HepG2 (cell line): ENCODE measurements around the gene LGR6. TPM values are rescaled to one million over a fixed set of nuclear protein-coding genes. Genes with fewer than 3 reads are reported as not detected.

Source experiments
- ATAC-seq: fragments of 200-7000 bp; cut with Tn5 transposase; 3 replicates; pipeline ENCODE4 v1.9.1; 2020; ENCODE audit warnings: mild to moderate bottlenecking, moderate library complexity
- BruUV-seq: library from RNA; stranded (reverse); fragments of 400-500 nt; replicated peaks from 2 replicates; lab custom pipeline; 2021; lab: Mats Ljungman, UMichigan
- CTCF ChIA-PET: fragments of 300-600 bp; formaldehyde crosslinking; extraction: SDS; loops from one replicate; lab custom pipeline; 2021; ENCODE audit warnings: low total read pairs, inconsistent platforms, low intra/inter-chr PET ratio; lab: Yijun Ruan, JAX
- POLR2A ChIA-PET: fragments of 350-600 bp; sonication (Branson Sonifier 250); formaldehyde crosslinking; loops from one replicate; lab custom pipeline; 2020; ENCODE audit warnings: antibody characterized with exemption, inconsistent platforms; lab: Yijun Ruan, JAX
- DNase-seq: peaks from one replicate; pipeline ENCODE4 v3.0.0-alpha.2; 2015; ENCODE audit warnings: low spot score
- FAIRE-seq: peaks from 3 replicates; lab custom pipeline; 2011; peaks lifted over from hg19 to GRCh38; lab: Jason Lieb, UNC
- H2AFZ ChIP-seq: one replicate; pipeline ENCODE4 v1.6.1; 2011; ENCODE audit warnings: low read length, inconsistent platforms
- H3K27ac ChIP-seq: fragments of 300-600 bp; 3 replicates; pipeline ENCODE4 v1.8.0; 2011; ENCODE audit warnings: mixed run types, mild to moderate bottlenecking, mixed read lengths, low read length, inconsistent platforms; ENCODE audit not compliant: insufficient read depth; ENCODE audit errors: extremely low read length
- H3K27me3 ChIP-seq, 2 experiments: fragments of 200-600 bp in 1 of 2; 2 replicates in 1 of 2; 3 replicates in 1 of 2; pipeline versions ENCODE4 v1.6.0 to v1.8.0; 2011; ENCODE audit warnings: low read length in 2 of 2, mild to moderate bottlenecking in 2 of 2, moderate library complexity in 2 of 2, inconsistent platforms in 1 of 2; ENCODE audit not compliant: insufficient read depth in 2 of 2, control insufficient read depth in 1 of 2
- H3K36me3 ChIP-seq, 2 experiments: fragments of 200-600 bp in 1 of 2; replicated peaks in 1 of 2; 2 replicates in 1 of 2; 3 replicates in 1 of 2; pipeline versions ENCODE4 v1.5.1 to v1.8.0; 2011; ENCODE audit warnings: low read length in 2 of 2, inconsistent platforms in 1 of 2; ENCODE audit not compliant: insufficient read depth in 2 of 2, control insufficient read depth in 1 of 2
- H3K4me1 ChIP-seq: 2 replicates; pipeline ENCODE4 v1.5.1; 2012; ENCODE audit warnings: low read length, inconsistent platforms; ENCODE audit not compliant: insufficient read depth
- H3K4me2 ChIP-seq: 2 replicates; pipeline ENCODE4 v1.6.0; 2011; ENCODE audit warnings: low read depth, low read length, inconsistent platforms
- H3K4me3 ChIP-seq, 3 experiments: fragments of 200-600 bp in 1 of 3; sonication (generic), shearing (Covaris generic) in 1 of 3; replicated peaks in 1 of 3; 2 replicates each; pipeline ENCODE4 v1.5.1; 2011 to 2016; ENCODE audit warnings: low read length in 3 of 3, inconsistent platforms in 2 of 3, low read depth in 2 of 3, mild to moderate bottlenecking in 2 of 3, control low read depth in 1 of 3, mixed read lengths in 1 of 3; ENCODE audit not compliant: insufficient read depth in 1 of 3
- H3K79me2 ChIP-seq: one replicate; pipeline ENCODE4 v1.6.1; 2011; ENCODE audit warnings: low read length, inconsistent platforms; ENCODE audit not compliant: insufficient read depth
- H3K9ac ChIP-seq: 2 replicates; pipeline ENCODE4 v1.6.0; 2011; ENCODE audit warnings: mild to moderate bottlenecking, low read depth, low read length, inconsistent platforms; ENCODE audit not compliant: insufficient read depth
- H3K9me3 ChIP-seq: 2 replicates; pipeline ENCODE4 v1.5.1; 2012; ENCODE audit warnings: mild to moderate bottlenecking, low read length
- H4K20me1 ChIP-seq: 2 replicates; pipeline ENCODE4 v1.6.0; 2011; ENCODE audit warnings: inconsistent platforms, mild to moderate bottlenecking, low read length, moderate library complexity; ENCODE audit not compliant: insufficient read depth
- ELF3 ChIP-seq: IDR thresholded peaks from 2 replicates; pipeline ENCODE4 v1.6.1; 2016; ENCODE audit warnings: missing genetic modification reagents, missing compliant biosample characterization
- IKZF4 ChIP-seq: sonication (generic); formaldehyde crosslinking; IDR thresholded peaks from 2 replicates; pipeline ENCODE4 v1.5.1; 2020; ENCODE audit warnings: borderline replicate concordance, mild to moderate bottlenecking, low read depth, missing genetic modification reagents; ENCODE audit errors: not compliant biosample characterization
- KAT8 ChIP-seq: IDR thresholded peaks from 2 replicates; pipeline ENCODE4 v1.6.1; 2016; ENCODE audit warnings: missing genetic modification reagents, missing compliant biosample characterization
- KLF15 ChIP-seq: sonication (generic); formaldehyde crosslinking; IDR thresholded peaks from 2 replicates; pipeline ENCODE4 v1.8.1; 2023; ENCODE audit warnings: borderline replicate concordance, mild to moderate bottlenecking, inconsistent platforms, missing genetic modification reagents, mixed read lengths
- SIN3A ChIP-seq: IDR thresholded peaks from 2 replicates; pipeline ENCODE4 v1.6.1; 2011; ENCODE audit warnings: low read depth, mild to moderate bottlenecking, control low read depth, low read length, borderline replicate concordance
- SUZ12 ChIP-seq: fragments of 150-350 bp; IDR thresholded peaks from 2 replicates; pipeline ENCODE4 v1.6.1; 2014; ENCODE audit warnings: low read depth, low read length
- XRCC5 ChIP-seq: fragments of 200-400 bp; formaldehyde crosslinking; optimal IDR thresholded peaks from 2 replicates; pipeline ENCODE3; 2017; ENCODE audit warnings: mild to moderate bottlenecking, low read length
- ZNF878 ChIP-seq: sonication (generic); formaldehyde crosslinking; IDR thresholded peaks from 2 replicates; pipeline ENCODE4 v1.8.1; 2023; ENCODE audit warnings: mild to moderate bottlenecking, missing genetic modification reagents, moderate library complexity
- ZSCAN9 ChIP-seq: IDR thresholded peaks from 2 replicates; pipeline ENCODE4 v1.6.1; 2016; ENCODE audit warnings: borderline replicate concordance
- WGBS: methylation state at CpG from one replicate; pipeline ENCODE4 v1.1.6; 2017; ENCODE audit warnings: low lambda C conversion rate; 5-methylcytosine and 5-hydroxymethylcytosine counted together
- in situ Hi-C: cut with HindIII; loops from 2 replicates; pipeline ENCODE4 v1.10.0; 2017; ENCODE audit warnings: low pct_unique_long_range_greater_than_20kb; ENCODE audit not compliant: extremely low pct_ligation_motif_present
- intact Hi-C: fragments of 100-400 bp; cut with micrococcal nuclease; formaldehyde crosslinking; loops from one replicate; pipeline ENCODE4 v1.10.0; 2022; ENCODE audit not compliant: unreplicated experiment
- polyA plus RNA-seq, 8 experiments: library from polyadenylated mRNA; depleted of rRNA in 3 of 8; stranded (reverse) in 7 of 8; unstranded in 1 of 8; fragments of >200 nt; fragmentation: Illumina TruSeq in 4 of 8; extraction: Trizol in 4 of 8; gene quantifications; 2 replicates each; pipeline versions ENCODE4 v1.2.1 to v1.2.3, GENCODE V29; 2011 to 2016; ENCODE audit warnings: low read depth in 4 of 8, missing spikeins in 1 of 8, mixed read lengths in 1 of 8; ENCODE audit not compliant: insufficient read depth in 1 of 8
- total RNA-seq, 5 experiments: library from RNA; depleted of rRNA; stranded (reverse); fragments of >200 nt; fragmentation: Illumina TruSeq; extraction: Trizol; gene quantifications; 2 replicates each; pipeline ENCODE4 v1.2.3, GENCODE V29; 2016; ENCODE audit warnings: low read depth in 1 of 5
- TF ChIP-seq, protein P1 (sequence below): sonication (generic); formaldehyde crosslinking; IDR thresholded peaks from 2 replicates; pipeline ENCODE4 v1.8.0; 2022; ENCODE audit warnings: missing genetic modification reagents, mild to moderate bottlenecking, inconsistent platforms, borderline replicate concordance
- TF ChIP-seq, protein P2 (sequence below): sonication (generic); formaldehyde crosslinking; IDR thresholded peaks from 2 replicates; pipeline ENCODE4; 2020; ENCODE audit warnings: missing genetic modification reagents, mild to moderate bottlenecking, borderline replicate concordance
- TF ChIP-seq, protein P3 (sequence below): sonication (generic); formaldehyde crosslinking; IDR thresholded peaks from 2 replicates; pipeline ENCODE4 v1.4.0; 2020; ENCODE audit warnings: missing genetic modification reagents, borderline replicate concordance
- TF ChIP-seq, protein P4 (sequence below): sonication (generic); formaldehyde crosslinking; IDR thresholded peaks from 2 replicates; pipeline ENCODE4 v1.8.1; 2023; ENCODE audit warnings: missing genetic modification reagents, mild to moderate bottlenecking, borderline replicate concordance
- TF ChIP-seq, protein P5 (sequence below): sonication (generic); formaldehyde crosslinking; IDR thresholded peaks from 2 replicates; pipeline ENCODE4 v1.4.0; 2020; ENCODE audit warnings: missing genetic modification reagents

The LGR6 gene
- total and polyA plus RNA-seq, 2 of the 13 experiments (the other 11 are each of a cell fraction or from before 2014, with no cell fraction given): 0.07 TPM; not detected in 1

DNA sequence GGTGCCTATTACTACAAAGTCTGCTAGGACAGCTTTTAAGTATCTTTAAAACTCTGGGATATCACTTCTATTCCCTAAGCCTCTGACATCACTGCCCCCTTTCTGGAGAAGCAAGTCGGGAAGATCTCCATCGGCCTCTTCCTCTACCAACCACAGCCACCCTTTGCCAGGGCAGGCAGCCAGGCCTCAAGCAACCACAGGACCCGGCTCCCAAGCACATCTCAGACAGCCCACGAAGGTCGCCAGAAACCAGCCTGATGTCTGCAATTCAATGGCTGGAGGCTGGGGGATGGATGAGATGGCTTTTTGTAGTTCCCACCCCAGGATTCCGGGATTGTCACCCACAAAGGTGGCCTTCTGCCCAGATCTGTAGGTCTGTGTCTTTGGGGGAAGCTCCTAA, 70.7 kb downstream of the LGR6 start:
- no peaks in the 10 kb centered on the region for H4K20me1 ChIP-seq
- H3K79me2 ChIP-seq: no peaks in the 10 kb centered on the region
- H3K9me3 ChIP-seq: no peaks in the 10 kb centered on the region
- in situ Hi-C loops: no loop called here
- no peak overlapping the region for H3K4me3 ChIP-seq
- WGBS: 0% methylated on average over 6 of the region's 6 CpGs
- no peak for DNase-seq
- BruUV-seq: no TSS peak
- no peak overlapping the region for H3K4me2 ChIP-seq
- H3K9ac ChIP-seq: no peak overlapping the region
- ChIA-PET POLR2A (no interaction called here), CTCF (no interaction called here)
- ATAC-seq: no peak
- no peak for FAIRE-seq
- H2AFZ ChIP-seq: no peak overlapping the region
- H3K27me3 ChIP-seq: peaks cover 2 to 40% of the 10 kb centered on the region in 2 experiments; a peak in 3 of 5 replicates
- no peaks in the 10 kb centered on the region for H3K36me3 ChIP-seq
- no peak overlapping the region for H3K27ac ChIP-seq
- intact Hi-C loops: no loop called here
- H3K4me1 ChIP-seq: no peaks in the 10 kb centered on the region
- TF ChIP-seq, protein P1, sequence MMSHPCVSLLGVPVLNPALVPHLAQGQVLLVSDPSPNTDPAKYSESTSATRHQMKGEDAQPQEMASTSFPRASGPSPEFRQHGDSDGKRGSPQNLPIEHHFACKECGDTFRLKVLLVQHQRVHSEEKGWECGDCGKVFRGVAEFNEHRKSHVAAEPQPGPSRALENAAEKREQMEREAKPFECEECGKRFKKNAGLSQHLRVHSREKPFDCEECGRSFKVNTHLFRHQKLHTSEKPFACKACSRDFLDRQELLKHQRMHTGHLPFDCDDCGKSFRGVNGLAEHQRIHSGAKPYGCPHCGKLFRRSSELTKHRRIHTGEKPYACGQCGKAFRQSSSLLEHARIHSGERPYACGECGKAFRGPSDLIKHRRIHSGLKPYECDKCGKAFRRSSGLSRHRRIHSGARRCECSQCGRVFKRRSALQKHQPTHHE (CRISPR knock-in tag): no peak
- TF ChIP-seq XRCC5 (no peak), ZSCAN9 (CRISPR knock-in tag) (no peak), SIN3A (no peak), ELF3 (CRISPR knock-in tag) (no peak), KAT8 (no peak), ZNF878 (CRISPR knock-in tag) (no peak), IKZF4 (CRISPR knock-in tag) (no peak), SUZ12 (no peak), KLF15 (no peak)
- TF ChIP-seq, protein P2, sequence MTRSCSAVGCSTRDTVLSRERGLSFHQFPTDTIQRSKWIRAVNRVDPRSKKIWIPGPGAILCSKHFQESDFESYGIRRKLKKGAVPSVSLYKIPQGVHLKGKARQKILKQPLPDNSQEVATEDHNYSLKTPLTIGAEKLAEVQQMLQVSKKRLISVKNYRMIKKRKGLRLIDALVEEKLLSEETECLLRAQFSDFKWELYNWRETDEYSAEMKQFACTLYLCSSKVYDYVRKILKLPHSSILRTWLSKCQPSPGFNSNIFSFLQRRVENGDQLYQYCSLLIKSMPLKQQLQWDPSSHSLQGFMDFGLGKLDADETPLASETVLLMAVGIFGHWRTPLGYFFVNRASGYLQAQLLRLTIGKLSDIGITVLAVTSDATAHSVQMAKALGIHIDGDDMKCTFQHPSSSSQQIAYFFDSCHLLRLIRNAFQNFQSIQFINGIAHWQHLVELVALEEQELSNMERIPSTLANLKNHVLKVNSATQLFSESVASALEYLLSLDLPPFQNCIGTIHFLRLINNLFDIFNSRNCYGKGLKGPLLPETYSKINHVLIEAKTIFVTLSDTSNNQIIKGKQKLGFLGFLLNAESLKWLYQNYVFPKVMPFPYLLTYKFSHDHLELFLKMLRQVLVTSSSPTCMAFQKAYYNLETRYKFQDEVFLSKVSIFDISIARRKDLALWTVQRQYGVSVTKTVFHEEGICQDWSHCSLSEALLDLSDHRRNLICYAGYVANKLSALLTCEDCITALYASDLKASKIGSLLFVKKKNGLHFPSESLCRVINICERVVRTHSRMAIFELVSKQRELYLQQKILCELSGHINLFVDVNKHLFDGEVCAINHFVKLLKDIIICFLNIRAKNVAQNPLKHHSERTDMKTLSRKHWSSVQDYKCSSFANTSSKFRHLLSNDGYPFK (CRISPR knock-in tag): no peak
- TF ChIP-seq, protein P3, sequence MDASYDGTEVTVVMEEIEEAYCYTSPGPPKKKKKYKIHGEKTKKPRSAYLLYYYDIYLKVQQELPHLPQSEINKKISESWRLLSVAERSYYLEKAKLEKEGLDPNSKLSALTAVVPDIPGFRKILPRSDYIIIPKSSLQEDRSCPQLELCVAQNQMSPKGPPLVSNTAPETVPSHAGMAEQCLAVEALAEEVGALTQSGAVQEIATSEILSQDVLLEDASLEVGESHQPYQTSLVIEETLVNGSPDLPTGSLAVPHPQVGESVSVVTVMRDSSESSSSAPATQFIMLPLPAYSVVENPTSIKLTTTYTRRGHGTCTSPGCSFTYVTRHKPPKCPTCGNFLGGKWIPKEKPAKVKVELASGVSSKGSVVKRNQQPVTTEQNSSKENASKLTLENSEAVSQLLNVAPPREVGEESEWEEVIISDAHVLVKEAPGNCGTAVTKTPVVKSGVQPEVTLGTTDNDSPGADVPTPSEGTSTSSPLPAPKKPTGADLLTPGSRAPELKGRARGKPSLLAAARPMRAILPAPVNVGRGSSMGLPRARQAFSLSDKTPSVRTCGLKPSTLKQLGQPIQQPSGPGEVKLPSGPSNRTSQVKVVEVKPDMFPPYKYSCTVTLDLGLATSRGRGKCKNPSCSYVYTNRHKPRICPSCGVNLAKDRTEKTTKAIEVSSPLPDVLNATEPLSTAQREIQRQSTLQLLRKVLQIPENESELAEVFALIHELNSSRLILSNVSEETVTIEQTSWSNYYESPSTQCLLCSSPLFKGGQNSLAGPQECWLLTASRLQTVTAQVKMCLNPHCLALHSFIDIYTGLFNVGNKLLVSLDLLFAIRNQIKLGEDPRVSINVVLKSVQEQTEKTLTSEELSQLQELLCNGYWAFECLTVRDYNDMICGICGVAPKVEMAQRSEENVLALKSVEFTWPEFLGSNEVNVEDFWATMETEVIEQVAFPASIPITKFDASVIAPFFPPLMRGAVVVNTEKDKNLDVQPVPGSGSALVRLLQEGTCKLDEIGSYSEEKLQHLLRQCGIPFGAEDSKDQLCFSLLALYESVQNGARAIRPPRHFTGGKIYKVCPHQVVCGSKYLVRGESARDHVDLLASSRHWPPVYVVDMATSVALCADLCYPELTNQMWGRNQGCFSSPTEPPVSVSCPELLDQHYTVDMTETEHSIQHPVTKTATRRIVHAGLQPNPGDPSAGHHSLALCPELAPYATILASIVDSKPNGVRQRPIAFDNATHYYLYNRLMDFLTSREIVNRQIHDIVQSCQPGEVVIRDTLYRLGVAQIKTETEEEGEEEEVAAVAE (CRISPR knock-in tag): no peak
- TF ChIP-seq, protein P4, sequence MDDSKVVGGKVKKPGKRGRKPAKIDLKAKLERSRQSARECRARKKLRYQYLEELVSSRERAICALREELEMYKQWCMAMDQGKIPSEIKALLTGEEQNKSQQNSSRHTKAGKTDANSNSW: no peak
- TF ChIP-seq, protein P5, sequence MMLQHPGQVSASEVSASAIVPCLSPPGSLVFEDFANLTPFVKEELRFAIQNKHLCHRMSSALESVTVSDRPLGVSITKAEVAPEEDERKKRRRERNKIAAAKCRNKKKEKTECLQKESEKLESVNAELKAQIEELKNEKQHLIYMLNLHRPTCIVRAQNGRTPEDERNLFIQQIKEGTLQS: no peak
